Mononuclear cell (primary cell): ENCODE data around the gene SPINK2. TPM values are rescaled to one million over a fixed set of nuclear protein-coding genes. Genes with fewer than 3 reads are reported as not detected.

Experiments
- H3K27me3 ChIP-seq: 2 replicates; pipeline ENCODE4 v1.6.0; 2011; ENCODE audit warnings: low read length, control low read depth; ENCODE audit not compliant: insufficient read depth
- H3K4me1 ChIP-seq: 2 replicates; pipeline ENCODE4 v1.5.1; 2011; ENCODE audit warnings: mild to moderate bottlenecking, low read length, control low read depth; ENCODE audit not compliant: insufficient read depth
- H3K4me3 ChIP-seq: 2 replicates; pipeline ENCODE4 v1.5.1; 2011; ENCODE audit warnings: mild to moderate bottlenecking, low read length, moderate library complexity
- H3K9me3 ChIP-seq: 2 replicates; pipeline ENCODE4 v1.5.1; 2011; ENCODE audit warnings: low read depth, mild to moderate bottlenecking, control low read depth, low read length
- total RNA-seq: library from RNA; depleted of rRNA; stranded (reverse); fragments of >200 nt; gene quantifications from one replicate; pipeline ENCODE4 v1.2.3, GENCODE V29; 2012

Gene SPINK2
- total RNA-seq = 2.1 TPM

GRCh38 chr4:56821381-56822243 lies at the start of gene SPINK2:
Gene SPINK2 (minus strand): TSS chr4:56821701. CDS start chr4:56821662, 39 bp downstream.
- H3K9me3 ChIP-seq = no peaks in the 10 kb centered on the region
- H3K4me1 ChIP-seq = peaks cover 24% of the 10 kb centered on the region
- H3K27me3 ChIP-seq = peaks cover 14% of the 10 kb centered on the region
- H3K4me3 ChIP-seq = peak within 1 kb of the TSS; percentile 40

GRCh38 chr4:56870946-56871345 lies 49.4 kb upstream of the SPINK2 start:
- no peaks in the 10 kb centered on the region for H3K27me3 ChIP-seq
- no peaks in the 10 kb centered on the region for H3K9me3 ChIP-seq
- H3K4me1 ChIP-seq = peaks cover 9% of the 10 kb centered on the region
- H3K4me3 ChIP-seq = no peak overlapping the region

- H3K4me3 ChIP-seq = no peak overlapping the region
- H3K9me3 ChIP-seq = no peaks in the 10 kb centered on the region
- no peaks in the 10 kb centered on the region for H3K27me3 ChIP-seq
- H3K4me1 ChIP-seq = no peaks in the 10 kb centered on the region
Measured at GRCh38 chr4:56863441-56864139, 42.1 kb upstream of the SPINK2 start.

- H3K27me3 ChIP-seq = no peaks in the 10 kb centered on the region
- H3K9me3 ChIP-seq = no peaks in the 10 kb centered on the region
- H3K4me1 ChIP-seq = peaks cover 3% of the 10 kb centered on the region
- H3K4me3 ChIP-seq = no peak overlapping the region
Measured at GRCh38 chr4:56861360-56861759, 39.9 kb upstream of the SPINK2 start.

GRCh38 chr4:56860781-56861180 lies 39.3 kb upstream of the SPINK2 start:
- Histone ChIP-seq H3K4me3 (no peak overlapping the region), H3K4me1 (peaks cover 3% of the 10 kb centered on the region), H3K27me3 (no peaks in the 10 kb centered on the region), H3K9me3 (no peaks in the 10 kb centered on the region)

GRCh38 chr4:56859841-56860240 lies 38.3 kb upstream of the SPINK2 start:
- Histone ChIP-seq H3K9me3 (no peaks in the 10 kb centered on the region), H3K4me3 (no peak overlapping the region), H3K27me3 (no peaks in the 10 kb centered on the region), H3K4me1 (peaks cover 3% of the 10 kb centered on the region)

- Histone ChIP-seq H3K4me3 (no peak overlapping the region), H3K27me3 (no peaks in the 10 kb centered on the region), H3K4me1 (peaks cover 3% of the 10 kb centered on the region), H3K9me3 (no peaks in the 10 kb centered on the region)
Measured at GRCh38 chr4:56857601-56858309, 36.3 kb upstream of the SPINK2 start.

GRCh38 chr4:56856656-56857055 lies 35.2 kb upstream of the SPINK2 start:
- Histone ChIP-seq H3K27me3 (no peaks in the 10 kb centered on the region), H3K4me3 (no peak overlapping the region), H3K4me1 (peaks cover 3% of the 10 kb centered on the region), H3K9me3 (no peaks in the 10 kb centered on the region)

- Histone ChIP-seq H3K4me1 (no peaks in the 10 kb centered on the region), H3K9me3 (no peaks in the 10 kb centered on the region), H3K4me3 (no peak overlapping the region), H3K27me3 (no peaks in the 10 kb centered on the region)
Measured at GRCh38 chr4:56850910-56851309, 29.4 kb upstream of the SPINK2 start.

GRCh38 chr4:56844802-56845580 lies 23.5 kb upstream of the SPINK2 start:
- Histone ChIP-seq H3K4me3 (no peak overlapping the region), H3K27me3 (no peaks in the 10 kb centered on the region), H3K4me1 (no peaks in the 10 kb centered on the region), H3K9me3 (no peaks in the 10 kb centered on the region)

- no peaks in the 10 kb centered on the region for H3K27me3 ChIP-seq
- H3K4me1 ChIP-seq = no peaks in the 10 kb centered on the region
- H3K9me3 ChIP-seq = no peaks in the 10 kb centered on the region
- no peak overlapping the region for H3K4me3 ChIP-seq
Measured at GRCh38 chr4:56843421-56843899, 22.0 kb upstream of the SPINK2 start.

- H3K4me1 ChIP-seq = no peaks in the 10 kb centered on the region
- H3K27me3 ChIP-seq = no peaks in the 10 kb centered on the region
- no peaks in the 10 kb centered on the region for H3K9me3 ChIP-seq
- H3K4me3 ChIP-seq = no peak overlapping the region
Measured at GRCh38 chr4:56840559-56840958, 19.1 kb upstream of the SPINK2 start.

GRCh38 chr4:56828784-56829535 lies 7.5 kb upstream of the SPINK2 start:
- no peaks in the 10 kb centered on the region for H3K9me3 ChIP-seq
- H3K4me3 ChIP-seq = no peak overlapping the region
- no peaks in the 10 kb centered on the region for H3K27me3 ChIP-seq
- peaks cover 3% of the 10 kb centered on the region for H3K4me1 ChIP-seq
